ENCODE data around the gene BIVM.

DNA sequence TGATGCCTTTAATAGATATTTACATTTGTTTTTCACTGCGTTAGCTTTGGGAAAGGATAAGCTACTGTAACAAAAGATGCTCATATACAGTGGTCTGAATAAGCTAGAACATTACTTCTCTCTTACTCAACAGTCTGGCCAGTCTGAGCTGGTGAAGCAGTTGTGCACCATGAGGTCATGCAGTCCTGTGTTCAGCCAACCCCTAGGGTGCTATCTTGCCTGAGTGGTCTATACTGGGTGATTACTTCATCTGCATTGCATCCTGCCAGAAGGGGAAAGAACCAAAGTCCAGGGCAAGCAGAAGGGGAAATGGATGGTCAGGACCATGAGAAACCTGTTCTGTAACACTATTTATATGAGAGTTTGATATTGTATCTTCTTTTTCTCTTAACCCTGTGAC, 78.4 kb downstream of the BIVM start:
- TF ChIP-seq, protein P1, sequence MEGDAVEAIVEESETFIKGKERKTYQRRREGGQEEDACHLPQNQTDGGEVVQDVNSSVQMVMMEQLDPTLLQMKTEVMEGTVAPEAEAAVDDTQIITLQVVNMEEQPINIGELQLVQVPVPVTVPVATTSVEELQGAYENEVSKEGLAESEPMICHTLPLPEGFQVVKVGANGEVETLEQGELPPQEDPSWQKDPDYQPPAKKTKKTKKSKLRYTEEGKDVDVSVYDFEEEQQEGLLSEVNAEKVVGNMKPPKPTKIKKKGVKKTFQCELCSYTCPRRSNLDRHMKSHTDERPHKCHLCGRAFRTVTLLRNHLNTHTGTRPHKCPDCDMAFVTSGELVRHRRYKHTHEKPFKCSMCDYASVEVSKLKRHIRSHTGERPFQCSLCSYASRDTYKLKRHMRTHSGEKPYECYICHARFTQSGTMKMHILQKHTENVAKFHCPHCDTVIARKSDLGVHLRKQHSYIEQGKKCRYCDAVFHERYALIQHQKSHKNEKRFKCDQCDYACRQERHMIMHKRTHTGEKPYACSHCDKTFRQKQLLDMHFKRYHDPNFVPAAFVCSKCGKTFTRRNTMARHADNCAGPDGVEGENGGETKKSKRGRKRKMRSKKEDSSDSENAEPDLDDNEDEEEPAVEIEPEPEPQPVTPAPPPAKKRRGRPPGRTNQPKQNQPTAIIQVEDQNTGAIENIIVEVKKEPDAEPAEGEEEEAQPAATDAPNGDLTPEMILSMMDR (IDR thresholded peaks at IDR 0.05) = no peak
- TF ChIP-seq POLR2A (IDR thresholded peaks at IDR 0.05) = no peak
